NT2/D1 (cell line): ENCODE measurements around the gene OSBPL2.

ENCODE experiments used
- YY1 ChIP-seq: IDR thresholded peaks from 2 replicates; pipeline ENCODE4 v1.6.1; 2011; ENCODE audit not compliant: insufficient read length, insufficient read depth
- ZNF274 ChIP-seq: IDR thresholded peaks from 2 replicates; pipeline ENCODE4 v1.6.1; 2011; ENCODE audit warnings: mild to moderate bottlenecking, low read depth, low read length

GRCh38 chr20:62202676-62203377 lies 35.5 kb upstream of the OSBPL2 start:
- no peak for TF ChIP-seq ZNF274
- TF ChIP-seq YY1: no peak
